ENCODE measurements around the gene METTL26.
A peak's percentile ranks its signal among the peaks of the same experiment; 100 is the strongest.

The METTL26 gene

GRCh38 chr16:595094-595528 lies 41.0 kb downstream of the METTL26 start:
- DNase-seq = no peak

- DNase-seq = no peak
Measured at GRCh38 chr16:593807-594206, 42.3 kb downstream of the METTL26 start.

- no peak for DNase-seq
Measured at GRCh38 chr16:593406-593805, 42.7 kb downstream of the METTL26 start.

GRCh38 chr16:592518-593306 lies 43.4 kb downstream of the METTL26 start:
- DNase-seq = peak; percentile 27

GRCh38 chr16:591892-592517 lies 44.1 kb downstream of the METTL26 start:
- DNase-seq = no peak

GRCh38 chr16:591231-591630 lies 44.9 kb downstream of the METTL26 start:
- DNase-seq = no peak

- no peak for DNase-seq
Measured at GRCh38 chr16:590815-591200, 45.3 kb downstream of the METTL26 start.

GRCh38 chr16:590188-590814 lies 45.8 kb downstream of the METTL26 start:
- no peak for DNase-seq

- peak; percentile 88 for DNase-seq
Measured at GRCh38 chr16:589658-590187, 46.4 kb downstream of the METTL26 start, which contains the start of gene RAB40C. RAB40C (plus strand) TSS chr16:590066; CDS start chr16:590292, 226 bp downstream.

GRCh38 chr16:588889-589657 lies 47.0 kb downstream of the METTL26 start:
- DNase-seq = peak; percentile 84

DNA sequence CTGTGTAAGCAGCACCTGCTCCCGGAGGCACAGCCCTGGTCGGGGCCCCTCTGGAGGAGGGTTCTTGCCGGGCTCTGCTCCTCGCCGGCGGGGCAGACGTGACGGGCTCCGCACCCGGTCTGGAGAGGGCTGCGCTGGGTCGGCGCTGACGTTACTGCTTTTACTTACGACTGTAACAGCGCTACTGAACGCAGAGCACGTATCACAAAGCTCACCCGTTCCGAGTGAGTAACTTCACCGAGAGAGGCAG lies 47.5 kb downstream of the METTL26 start:
- no peak for DNase-seq

DNA sequence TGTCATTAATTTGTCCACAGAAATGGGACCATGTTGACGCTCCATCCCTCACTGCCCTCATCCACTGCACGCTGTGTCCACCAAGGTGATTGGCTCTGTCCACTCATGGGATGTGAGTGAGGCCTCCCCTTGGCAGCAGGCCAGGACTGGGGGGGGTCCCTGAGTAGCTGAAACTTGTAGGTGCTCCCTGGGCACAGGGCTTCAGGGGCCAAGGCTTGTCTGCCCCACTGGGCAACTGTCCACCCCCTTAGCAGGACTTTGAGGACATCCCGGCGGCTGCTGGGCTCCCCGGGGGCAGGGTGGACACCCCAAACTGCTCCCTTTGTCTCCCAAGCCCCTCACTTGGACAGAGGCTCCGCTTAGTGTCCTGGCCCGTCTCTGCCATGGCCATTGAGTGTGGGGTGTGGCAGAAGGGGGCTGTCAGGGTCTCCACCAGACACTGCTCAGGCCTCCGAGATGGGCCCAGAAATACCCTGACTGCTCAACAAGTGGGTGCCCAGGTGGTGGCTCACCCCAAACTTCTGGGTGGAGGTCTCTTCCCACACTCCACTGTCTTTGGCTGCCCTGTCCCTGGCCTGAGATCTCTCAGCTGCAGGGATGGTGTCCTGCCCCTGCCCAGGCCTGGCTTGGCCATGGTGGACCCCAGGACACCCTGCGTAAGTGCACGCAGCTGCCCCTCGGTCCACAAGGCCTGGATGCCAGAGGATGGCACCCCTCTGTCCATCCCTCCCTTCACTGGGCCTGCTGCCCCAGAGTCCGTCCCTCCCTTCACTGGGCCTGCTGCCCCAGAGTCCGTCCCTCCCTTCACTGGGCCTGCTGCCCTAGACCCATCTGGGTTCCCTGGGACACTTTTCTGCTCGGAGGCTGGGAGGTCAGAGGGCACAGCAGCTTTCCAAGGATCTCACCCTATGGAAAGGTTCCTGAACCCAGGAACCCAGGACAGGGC lies 49.2 kb downstream of the METTL26 start:
- no peak for DNase-seq

DNA sequence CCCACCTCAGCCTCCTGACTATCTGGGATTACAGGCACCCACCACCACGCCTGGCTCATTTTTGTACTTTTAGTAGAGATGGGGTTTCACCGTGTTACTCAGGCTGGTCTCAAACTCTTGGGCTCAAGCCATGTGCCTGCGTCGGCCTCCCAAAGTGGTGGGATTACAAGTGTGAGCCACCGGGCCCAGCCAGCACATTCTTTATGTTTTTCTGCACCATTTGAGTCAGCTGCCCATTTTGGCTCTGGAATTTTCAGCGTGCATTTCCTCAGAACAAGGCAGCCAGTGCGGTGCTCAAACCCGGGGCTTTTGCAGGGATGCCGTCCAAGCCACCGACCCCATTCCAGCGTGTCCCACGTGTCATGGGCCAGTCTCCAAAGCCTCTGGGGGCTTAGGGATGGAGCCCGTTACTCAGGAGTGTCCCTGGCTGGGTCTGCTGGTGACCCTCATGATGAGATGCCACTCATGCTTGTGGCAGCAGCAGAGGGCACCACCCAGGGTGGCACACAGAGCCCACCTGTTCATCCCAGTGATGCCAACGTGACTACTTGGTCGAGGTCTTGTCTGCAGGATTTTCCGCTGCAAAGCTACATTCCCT lies 50.0 kb downstream of the METTL26 start:
- no peak for DNase-seq

DNA sequence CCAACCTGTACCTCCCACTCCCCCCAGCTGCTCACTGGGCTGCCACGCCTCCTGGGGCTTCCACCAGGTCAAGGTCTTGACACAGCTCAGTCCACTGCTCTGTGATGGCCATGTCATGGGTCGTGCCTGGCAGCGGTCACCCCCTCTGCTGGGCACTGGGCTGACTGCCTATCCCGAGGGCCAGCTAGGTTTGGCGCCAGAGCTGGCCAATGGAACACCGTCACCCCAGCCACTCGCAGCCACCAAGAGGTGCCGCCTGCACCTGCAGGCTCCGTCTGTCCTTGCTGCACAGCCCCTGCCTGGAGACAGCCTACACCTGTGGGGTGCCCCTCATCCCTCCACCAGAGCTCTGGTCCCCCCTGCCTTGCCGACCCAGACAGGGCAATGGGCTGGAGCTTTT lies 50.8 kb downstream of the METTL26 start:
- DNase-seq = no peak
